Measurements from ENCODE around the gene PPP1R14B. TPM values are rescaled to one million over a fixed set of nuclear protein-coding genes. Genes with fewer than 3 reads are reported as not detected.
A peak's percentile ranks its signal among the peaks of the same experiment; 100 is the strongest.

PPP1R14B gene
- total and polyA plus RNA-seq, 2 of the 13 experiments (the other 11 are each of a cell fraction or from before 2014, with no cell fraction given): 110 to 148 TPM

GRCh38 chr11:64218628-64219353, 28.0 kb downstream of the PPP1R14B start (continued):
- no peak for TF ChIP-seq PITX1 (CRISPR knock-in tag; IDR thresholded peaks at IDR 0.05)
- TF ChIP-seq HDAC1 (CRISPR knock-in tag; IDR thresholded peaks at IDR 0.05): peak; percentile 36; the same call in 1 of the 2 replicates
- no peak for TF ChIP-seq MEIS2 (CRISPR knock-in tag; IDR thresholded peaks at IDR 0.05)
- TF ChIP-seq, protein P1, sequence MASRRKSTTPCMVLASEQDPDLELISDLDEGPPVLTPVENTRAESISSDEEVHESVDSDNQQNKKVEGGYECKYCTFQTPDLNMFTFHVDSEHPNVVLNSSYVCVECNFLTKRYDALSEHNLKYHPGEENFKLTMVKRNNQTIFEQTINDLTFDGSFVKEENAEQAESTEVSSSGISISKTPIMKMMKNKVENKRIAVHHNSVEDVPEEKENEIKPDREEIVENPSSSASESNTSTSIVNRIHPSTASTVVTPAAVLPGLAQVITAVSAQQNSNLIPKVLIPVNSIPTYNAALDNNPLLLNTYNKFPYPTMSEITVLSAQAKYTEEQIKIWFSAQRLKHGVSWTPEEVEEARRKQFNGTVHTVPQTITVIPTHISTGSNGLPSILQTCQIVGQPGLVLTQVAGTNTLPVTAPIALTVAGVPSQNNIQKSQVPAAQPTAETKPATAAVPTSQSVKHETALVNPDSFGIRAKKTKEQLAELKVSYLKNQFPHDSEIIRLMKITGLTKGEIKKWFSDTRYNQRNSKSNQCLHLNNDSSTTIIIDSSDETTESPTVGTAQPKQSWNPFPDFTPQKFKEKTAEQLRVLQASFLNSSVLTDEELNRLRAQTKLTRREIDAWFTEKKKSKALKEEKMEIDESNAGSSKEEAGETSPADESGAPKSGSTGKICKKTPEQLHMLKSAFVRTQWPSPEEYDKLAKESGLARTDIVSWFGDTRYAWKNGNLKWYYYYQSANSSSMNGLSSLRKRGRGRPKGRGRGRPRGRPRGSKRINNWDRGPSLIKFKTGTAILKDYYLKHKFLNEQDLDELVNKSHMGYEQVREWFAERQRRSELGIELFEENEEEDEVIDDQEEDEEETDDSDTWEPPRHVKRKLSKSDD (CRISPR knock-in tag; IDR thresholded peaks at IDR 0.05; ENCODE audit: low read depth): no peak
- TF ChIP-seq, protein P2, sequence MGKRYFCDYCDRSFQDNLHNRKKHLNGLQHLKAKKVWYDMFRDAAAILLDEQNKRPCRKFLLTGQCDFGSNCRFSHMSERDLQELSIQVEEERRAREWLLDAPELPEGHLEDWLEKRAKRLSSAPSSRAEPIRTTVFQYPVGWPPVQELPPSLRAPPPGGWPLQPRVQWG (CRISPR knock-in tag; IDR thresholded peaks at IDR 0.05; ENCODE audit: borderline replicate concordance, low read depth): no peak
- no peak for TF ChIP-seq FOXA1 (IDR thresholded peaks at IDR 0.05)
- TF ChIP-seq FOXA1 (CRISPR knock-in tag; IDR thresholded peaks at IDR 0.05): peak; percentile 52
- TF ChIP-seq RELA (CRISPR knock-in tag; IDR thresholded peaks at IDR 0.05): no peak
- TF ChIP-seq ZNF570 (CRISPR knock-in tag; IDR thresholded peaks at IDR 0.05; ENCODE audit: borderline replicate concordance): no peak
- TF ChIP-seq, protein P3, sequence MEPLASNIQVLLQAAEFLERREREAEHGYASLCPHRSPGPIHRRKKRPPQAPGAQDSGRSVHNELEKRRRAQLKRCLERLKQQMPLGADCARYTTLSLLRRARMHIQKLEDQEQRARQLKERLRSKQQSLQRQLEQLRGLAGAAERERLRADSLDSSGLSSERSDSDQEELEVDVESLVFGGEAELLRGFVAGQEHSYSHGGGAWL (CRISPR knock-in tag; IDR thresholded peaks at IDR 0.05): no peak
- TF ChIP-seq, protein P4, sequence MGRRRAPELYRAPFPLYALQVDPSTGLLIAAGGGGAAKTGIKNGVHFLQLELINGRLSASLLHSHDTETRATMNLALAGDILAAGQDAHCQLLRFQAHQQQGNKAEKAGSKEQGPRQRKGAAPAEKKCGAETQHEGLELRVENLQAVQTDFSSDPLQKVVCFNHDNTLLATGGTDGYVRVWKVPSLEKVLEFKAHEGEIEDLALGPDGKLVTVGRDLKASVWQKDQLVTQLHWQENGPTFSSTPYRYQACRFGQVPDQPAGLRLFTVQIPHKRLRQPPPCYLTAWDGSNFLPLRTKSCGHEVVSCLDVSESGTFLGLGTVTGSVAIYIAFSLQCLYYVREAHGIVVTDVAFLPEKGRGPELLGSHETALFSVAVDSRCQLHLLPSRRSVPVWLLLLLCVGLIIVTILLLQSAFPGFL (CRISPR knock-in tag; IDR thresholded peaks at IDR 0.05): no peak
- no peak for TF ChIP-seq ZNF841 (CRISPR knock-in tag; IDR thresholded peaks at IDR 0.05; ENCODE audit: borderline replicate concordance)
- TF ChIP-seq ZBTB26 (CRISPR knock-in tag; IDR thresholded peaks at IDR 0.05; ENCODE audit: borderline replicate concordance): no peak
- TF ChIP-seq, protein P5, sequence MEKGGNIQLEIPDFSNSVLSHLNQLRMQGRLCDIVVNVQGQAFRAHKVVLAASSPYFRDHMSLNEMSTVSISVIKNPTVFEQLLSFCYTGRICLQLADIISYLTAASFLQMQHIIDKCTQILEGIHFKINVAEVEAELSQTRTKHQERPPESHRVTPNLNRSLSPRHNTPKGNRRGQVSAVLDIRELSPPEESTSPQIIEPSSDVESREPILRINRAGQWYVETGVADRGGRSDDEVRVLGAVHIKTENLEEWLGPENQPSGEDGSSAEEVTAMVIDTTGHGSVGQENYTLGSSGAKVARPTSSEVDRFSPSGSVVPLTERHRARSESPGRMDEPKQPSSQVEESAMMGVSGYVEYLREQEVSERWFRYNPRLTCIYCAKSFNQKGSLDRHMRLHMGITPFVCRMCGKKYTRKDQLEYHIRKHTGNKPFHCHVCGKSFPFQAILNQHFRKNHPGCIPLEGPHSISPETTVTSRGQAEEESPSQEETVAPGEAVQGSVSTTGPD (CRISPR knock-in tag; IDR thresholded peaks at IDR 0.05): no peak
- TF ChIP-seq ZNF234 (CRISPR knock-in tag; conservative IDR thresholded peaks at IDR 0.05): no peak
- no peak for TF ChIP-seq ZNF724P (CRISPR knock-in tag; IDR thresholded peaks at IDR 0.05; ENCODE audit: borderline replicate concordance)
- TF ChIP-seq ZNF605 (CRISPR knock-in tag; IDR thresholded peaks at IDR 0.05): no peak
- no peak for TF ChIP-seq FIP1L1 (IDR thresholded peaks at IDR 0.05; ENCODE audit: borderline replicate concordance, insufficient read depth, low read depth, low read length)
- no peak for TF ChIP-seq ZBTB21 (CRISPR knock-in tag; IDR thresholded peaks at IDR 0.05)
- TF ChIP-seq HMG20B (CRISPR knock-in tag; conservative IDR thresholded peaks at IDR 0.05): no peak
- no peak for TF ChIP-seq AGO2 (optimal IDR thresholded peaks at IDR 0.05; ENCODE audit: low read depth, low read length)
- no peak for TF ChIP-seq AHR (CRISPR knock-in tag; IDR thresholded peaks at IDR 0.05)

Data from HepG2 (cell line).